SU-DHL-6 (cell line): ENCODE measurements around the gene PLXNA2.

ENCODE experiments used
- H2AFZ ChIP-seq: fragments of 200-600 bp; sonication (generic); 2 replicates; pipeline ENCODE4 v1.6.1; 2014; ENCODE audit warnings: low read depth, mild to moderate bottlenecking, moderate library complexity, mixed read lengths, antibody characterized with exemption, low read length; ENCODE audit not compliant: severe bottlenecking
- H3F3A ChIP-seq: fragments of 200-600 bp; shearing (Covaris generic); 2 replicates; pipeline ENCODE4 v1.6.0; 2016; ENCODE audit warnings: antibody characterized with exemption, mild to moderate bottlenecking; ENCODE audit not compliant: insufficient read depth
- H3K27ac ChIP-seq: fragments of 200-600 bp; sonication (generic); 2 replicates; pipeline ENCODE4 v1.5.1; 2016; ENCODE audit warnings: low read depth, mild to moderate bottlenecking, low read length, moderate library complexity, mixed read lengths
- H3K27me3 ChIP-seq: fragments of 200-600 bp; sonication (generic), shearing (Covaris generic); 2 replicates; pipeline ENCODE4 v1.6.0; 2014; ENCODE audit warnings: mild to moderate bottlenecking, low read length
- H3K36me3 ChIP-seq: fragments of 200-600 bp; sonication (generic); 2 replicates; pipeline ENCODE4 v1.6.1; 2014; ENCODE audit warnings: mild to moderate bottlenecking, low read length, mixed read lengths
- H3K4me2 ChIP-seq: fragments of 300-600, 200-600 bp; shearing (Covaris generic), sonication (generic); 2 replicates; pipeline ENCODE4 v1.6.0; 2014; ENCODE audit warnings: low read length, low read depth, mild to moderate bottlenecking; ENCODE audit not compliant: poor library complexity, severe bottlenecking
- H3K4me3 ChIP-seq: fragments of 200-600 bp; sonication (generic); 2 replicates; pipeline ENCODE4 v1.5.1; 2014; ENCODE audit warnings: antibody characterized with exemption, low read length, mild to moderate bottlenecking, mixed read lengths; ENCODE audit not compliant: insufficient read depth, poor library complexity, severe bottlenecking
- H3K79me2 ChIP-seq: fragments of 200-600 bp; sonication (generic); 2 replicates; pipeline ENCODE4 v1.6.1; 2014; ENCODE audit warnings: mild to moderate bottlenecking, low read length, moderate library complexity; ENCODE audit not compliant: insufficient read depth
- H3K9ac ChIP-seq: fragments of 200-600 bp; sonication (generic); 2 replicates; pipeline ENCODE4 v1.7.0; 2014; ENCODE audit warnings: mild to moderate bottlenecking, low read length
- H3K9me2 ChIP-seq: fragments of 200-600 bp; sonication (generic); replicated peaks from 2 replicates; pipeline ENCODE4 v1.6.1; 2014; ENCODE audit warnings: low read length; ENCODE audit not compliant: insufficient read depth
- H3K9me3 ChIP-seq: fragments of 200-600 bp; sonication (generic); 2 replicates; pipeline ENCODE4 v1.6.1; 2014; ENCODE audit warnings: low read length, mixed read lengths; ENCODE audit not compliant: insufficient read depth
- H4K20me1 ChIP-seq: fragments of 200-600 bp; sonication (generic); 2 replicates; pipeline ENCODE4 v1.6.1; 2014; ENCODE audit warnings: low read depth, mild to moderate bottlenecking, antibody characterized with exemption, low read length, moderate library complexity, mixed read lengths
- CTCF ChIP-seq: fragments of 200-600 bp; sonication (generic); IDR thresholded peaks from one replicate; pipeline ENCODE4 v1.5.1; 2017; ENCODE audit warnings: antibody characterized with exemption, mild to moderate bottlenecking, low read length, moderate library complexity; ENCODE audit not compliant: insufficient read depth, poor library complexity, severe bottlenecking
- EZH2phosphoT487 ChIP-seq: fragments of 200-600 bp; sonication (generic), shearing (Covaris generic); conservative IDR thresholded peaks from 2 replicates; pipeline ENCODE4 v1.6.1; 2018; ENCODE audit warnings: mild to moderate bottlenecking, antibody characterized with exemption, low read length, moderate library complexity, mixed read lengths

Gene PLXNA2

GRCh38 chr1:208228550-208228949, 15.6 kb downstream of the PLXNA2 start:
- Histone ChIP-seq H3K27ac (no peak overlapping the region), H3K9ac (no peak overlapping the region), H3K4me3 (no peak overlapping the region), H3K79me2 (no peaks in the 10 kb centered on the region), H3K36me3 (no peaks in the 10 kb centered on the region), H2AFZ (no peak overlapping the region), H3K9me2 (no peaks in the 10 kb centered on the region), H3K27me3 (no peaks in the 10 kb centered on the region; the same call in 1 of the 2 replicates), H3K9me3 (no peaks in the 10 kb centered on the region), H4K20me1 (no peaks in the 10 kb centered on the region), H3K4me2 (no peak overlapping the region), H3F3A (no peaks in the 10 kb centered on the region)
- TF ChIP-seq EZH2phosphoT487 (no peak), CTCF (no peak)

GRCh38 chr1:208228026-208228425, 16.2 kb downstream of the PLXNA2 start:
- no peak for TF ChIP-seq CTCF
- no peaks in the 10 kb centered on the region for H3K9me2 ChIP-seq
- H3K79me2 ChIP-seq = no peaks in the 10 kb centered on the region

GRCh38 chr1:208227366-208227765, 16.8 kb downstream of the PLXNA2 start:
- Histone ChIP-seq H3K4me3 (no peak overlapping the region), H3K9me2 (no peaks in the 10 kb centered on the region), H3K9me3 (no peaks in the 10 kb centered on the region), H4K20me1 (no peaks in the 10 kb centered on the region), H3K79me2 (no peaks in the 10 kb centered on the region), H3K27me3 (no peaks in the 10 kb centered on the region; the same call in 1 of the 2 replicates), H2AFZ (no peak overlapping the region), H3K9ac (no peak overlapping the region), H3K27ac (no peak overlapping the region), H3K4me2 (no peak overlapping the region), H3F3A (no peaks in the 10 kb centered on the region), H3K36me3 (no peaks in the 10 kb centered on the region)
- no peak for TF ChIP-seq CTCF
- TF ChIP-seq EZH2phosphoT487 = no peak

More at GRCh38 chr1:208228026-208228425, 16.2 kb downstream of the PLXNA2 start:
- Histone ChIP-seq H3K27me3 (no peaks in the 10 kb centered on the region; the same call in 1 of the 2 replicates), H3K36me3 (no peaks in the 10 kb centered on the region), H4K20me1 (no peaks in the 10 kb centered on the region), H3K27ac (no peak overlapping the region), H3K9ac (no peak overlapping the region), H3K4me2 (no peak overlapping the region), H3K9me3 (no peaks in the 10 kb centered on the region), H3K4me3 (no peak overlapping the region), H3F3A (no peaks in the 10 kb centered on the region), H2AFZ (no peak overlapping the region)
